T-helper 2 cell (primary cell): ENCODE results near the gene RBFA.

Experiments
- DNase-seq, 5 experiments: peaks; one replicate each; pipeline versions ENCODE4 v3.0.0 to v3.0.0-alpha.2; 2012 to 2022

Gene RBFA

GRCh38 chr18:80075940-80076339, 41.7 kb downstream of the RBFA start:
- no peak for DNase-seq

DNA sequence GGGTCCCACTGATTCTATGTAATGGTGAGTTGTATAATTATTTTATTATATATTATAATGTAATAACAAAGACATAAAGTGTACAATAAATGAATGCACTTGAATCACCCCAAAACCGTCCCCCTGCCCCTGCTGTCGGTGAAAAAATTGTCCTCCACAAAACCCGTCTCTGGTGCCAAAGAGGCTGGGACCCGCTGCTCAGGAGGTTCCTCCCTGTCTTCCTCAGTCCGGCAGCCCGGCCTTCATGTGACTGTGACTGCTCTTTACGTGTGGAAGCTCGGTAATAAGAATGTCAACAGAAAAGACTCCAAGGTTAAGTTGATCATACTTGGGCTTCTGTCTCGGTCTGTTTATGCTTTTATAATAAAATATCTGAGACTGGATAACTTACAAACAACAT, 42.1 kb downstream of the RBFA start:
- no peak for DNase-seq

- no peak for DNase-seq
Observed at GRCh38 chr18:80077873-80078272, 43.6 kb downstream of the RBFA start.
